GM13977 (cell line): ENCODE measurements around the gene CIART.

ENCODE experiments used
- DNase-seq: peaks from one replicate; pipeline ENCODE4 v3.0.0; 2012; ENCODE audit warnings: low spot score
- in situ Hi-C: fragments of 300-500 bp; cut with MboI; formaldehyde crosslinking; loops from one replicate; pipeline ENCODE4 v1.12.0; 2022; ENCODE audit warnings: low sequenced_read_pairs, low pct_unique_long_range_greater_than_20kb, mixed read lengths, inconsistent platforms; ENCODE audit not compliant: unreplicated experiment
- TF ChIP-seq, protein P1 (sequence below): IDR thresholded peaks from 2 replicates; pipeline ENCODE4 v1.5.1; 2012; ENCODE audit warnings: mild to moderate bottlenecking, control low read depth; ENCODE audit not compliant: insufficient read depth; ENCODE audit errors: extremely low read depth, missing control alignments

CIART gene

GRCh38 chr1:150256554-150257341 is 25.6 kb upstream of the CIART start:
- in situ Hi-C loops = loop anchor here (25.0 kb wide), 1 partner anchor 281 kb away; the partner anchor contains the start of gene ADAMTSL4
- no peak for DNase-seq
- TF ChIP-seq, protein P1, sequence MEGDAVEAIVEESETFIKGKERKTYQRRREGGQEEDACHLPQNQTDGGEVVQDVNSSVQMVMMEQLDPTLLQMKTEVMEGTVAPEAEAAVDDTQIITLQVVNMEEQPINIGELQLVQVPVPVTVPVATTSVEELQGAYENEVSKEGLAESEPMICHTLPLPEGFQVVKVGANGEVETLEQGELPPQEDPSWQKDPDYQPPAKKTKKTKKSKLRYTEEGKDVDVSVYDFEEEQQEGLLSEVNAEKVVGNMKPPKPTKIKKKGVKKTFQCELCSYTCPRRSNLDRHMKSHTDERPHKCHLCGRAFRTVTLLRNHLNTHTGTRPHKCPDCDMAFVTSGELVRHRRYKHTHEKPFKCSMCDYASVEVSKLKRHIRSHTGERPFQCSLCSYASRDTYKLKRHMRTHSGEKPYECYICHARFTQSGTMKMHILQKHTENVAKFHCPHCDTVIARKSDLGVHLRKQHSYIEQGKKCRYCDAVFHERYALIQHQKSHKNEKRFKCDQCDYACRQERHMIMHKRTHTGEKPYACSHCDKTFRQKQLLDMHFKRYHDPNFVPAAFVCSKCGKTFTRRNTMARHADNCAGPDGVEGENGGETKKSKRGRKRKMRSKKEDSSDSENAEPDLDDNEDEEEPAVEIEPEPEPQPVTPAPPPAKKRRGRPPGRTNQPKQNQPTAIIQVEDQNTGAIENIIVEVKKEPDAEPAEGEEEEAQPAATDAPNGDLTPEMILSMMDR = no peak

- in situ Hi-C loops = loop anchor here (25.0 kb wide), 1 partner anchor 279 kb away; the partner anchor contains the start of gene ADAMTSL4
- no peak for DNase-seq
- TF ChIP-seq, protein P1 = no peak
Observed at GRCh38 chr1:150257624-150258585, 24.4 kb upstream of the CIART start, which contains the start of gene CA14. CA14 (plus strand) TSS chr1:150257774; CDS start chr1:150258129, 355 bp downstream.

DNA sequence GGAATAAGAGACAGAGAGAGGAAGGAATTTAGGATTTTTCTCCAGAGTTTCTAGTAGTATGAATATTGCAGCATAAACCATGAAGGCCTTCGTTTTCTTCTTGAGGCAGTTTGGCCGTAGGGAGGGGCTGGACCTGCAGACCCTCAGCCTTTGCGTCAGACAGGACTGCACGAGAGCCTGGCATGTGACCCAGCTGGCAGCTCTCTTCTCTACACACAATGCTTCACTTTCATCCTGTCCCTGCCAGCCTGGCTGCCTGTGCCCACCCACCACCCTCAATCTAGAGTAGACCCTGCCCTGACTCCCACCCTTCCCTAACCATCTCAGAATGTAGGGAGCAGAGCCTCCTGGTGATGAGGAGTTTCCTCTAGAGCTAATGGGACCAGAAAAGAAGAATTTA is 23.1 kb upstream of the CIART start:
- TF ChIP-seq, protein P1 = no peak
- no peak for DNase-seq
- in situ Hi-C loops = loop anchor here (25.0 kb wide), 1 partner anchor 278 kb away; the partner anchor contains the start of gene ADAMTSL4

DNA sequence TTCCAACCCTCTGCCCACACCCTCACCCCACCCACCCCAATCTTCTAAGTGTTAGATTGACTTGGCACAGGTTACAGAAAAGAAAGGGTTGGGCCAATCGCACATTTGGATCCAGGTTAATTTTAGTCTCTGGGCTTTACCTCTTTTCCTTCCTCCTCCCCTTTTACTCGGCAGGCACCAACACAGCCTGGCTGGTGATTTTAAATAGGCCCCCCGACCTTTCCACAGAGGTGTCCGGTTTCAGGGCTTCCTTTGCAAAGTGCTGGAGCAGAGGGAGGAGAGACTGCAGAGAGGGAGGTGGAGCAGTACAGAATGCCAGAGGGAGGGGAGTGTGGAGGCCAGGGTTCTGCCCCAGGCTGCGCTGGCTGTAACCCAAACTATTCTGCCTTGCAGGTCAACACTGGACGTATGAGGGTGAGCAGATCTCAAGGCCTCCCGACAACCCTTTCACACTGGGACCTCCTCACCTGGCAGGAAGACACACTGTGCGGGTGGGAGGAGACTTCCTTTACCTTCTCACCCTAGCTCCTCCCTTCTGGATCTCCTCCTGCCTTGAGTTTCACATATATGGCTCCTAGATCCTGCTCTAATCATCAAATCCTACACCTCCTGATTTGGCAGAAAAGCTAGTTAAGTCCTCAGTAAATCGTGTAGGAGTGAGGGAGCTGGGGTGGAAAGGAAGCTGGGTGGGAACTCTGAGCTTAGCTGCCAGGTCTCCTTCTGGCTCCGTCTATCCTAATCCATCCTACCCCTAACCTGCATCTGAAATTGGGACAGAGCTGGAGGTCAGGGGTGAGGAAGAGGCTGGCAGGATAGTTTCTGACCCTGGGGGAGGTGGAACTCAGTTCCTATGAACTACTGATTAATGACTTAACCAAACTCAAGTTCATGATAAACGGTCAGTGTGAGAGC is 22.3 kb upstream of the CIART start:
- no peak for DNase-seq
- TF ChIP-seq, protein P1 = no peak
- in situ Hi-C loops = loop anchor here (25.0 kb wide), 1 partner anchor 277 kb away; the partner anchor contains the start of gene ADAMTSL4

GRCh38 chr1:150261367-150261766 is 21.0 kb upstream of the CIART start:
- in situ Hi-C loops = loop anchor here (25.0 kb wide), 1 partner anchor 276 kb away; the partner anchor contains the start of gene ADAMTSL4
- DNase-seq = no peak
- TF ChIP-seq, protein P1 = no peak
